Fibroblast of pulmonary artery (primary cell): ENCODE results near the gene DEAF1.

ENCODE experiments used
- DNase-seq: peaks from one replicate; pipeline ENCODE4 v3.0.0-alpha.2; 2010; ENCODE audit warnings: low read depth
- H3K4me3 ChIP-seq: replicated peaks from 2 replicates; pipeline ENCODE4 v1.5.1; 2011; ENCODE audit warnings: low read depth, mild to moderate bottlenecking, control low read depth, low read length, moderate library complexity
- TF ChIP-seq, protein P1 (sequence below): IDR thresholded peaks from 2 replicates; pipeline ENCODE4 v1.5.1; 2011; ENCODE audit warnings: mild to moderate bottlenecking, control low read depth, low read length, inconsistent platforms; ENCODE audit errors: missing control alignments

The DEAF1 gene

GRCh38 chr11:640021-640706 is 54.9 kb downstream of the DEAF1 start:
- TF ChIP-seq, protein P1, sequence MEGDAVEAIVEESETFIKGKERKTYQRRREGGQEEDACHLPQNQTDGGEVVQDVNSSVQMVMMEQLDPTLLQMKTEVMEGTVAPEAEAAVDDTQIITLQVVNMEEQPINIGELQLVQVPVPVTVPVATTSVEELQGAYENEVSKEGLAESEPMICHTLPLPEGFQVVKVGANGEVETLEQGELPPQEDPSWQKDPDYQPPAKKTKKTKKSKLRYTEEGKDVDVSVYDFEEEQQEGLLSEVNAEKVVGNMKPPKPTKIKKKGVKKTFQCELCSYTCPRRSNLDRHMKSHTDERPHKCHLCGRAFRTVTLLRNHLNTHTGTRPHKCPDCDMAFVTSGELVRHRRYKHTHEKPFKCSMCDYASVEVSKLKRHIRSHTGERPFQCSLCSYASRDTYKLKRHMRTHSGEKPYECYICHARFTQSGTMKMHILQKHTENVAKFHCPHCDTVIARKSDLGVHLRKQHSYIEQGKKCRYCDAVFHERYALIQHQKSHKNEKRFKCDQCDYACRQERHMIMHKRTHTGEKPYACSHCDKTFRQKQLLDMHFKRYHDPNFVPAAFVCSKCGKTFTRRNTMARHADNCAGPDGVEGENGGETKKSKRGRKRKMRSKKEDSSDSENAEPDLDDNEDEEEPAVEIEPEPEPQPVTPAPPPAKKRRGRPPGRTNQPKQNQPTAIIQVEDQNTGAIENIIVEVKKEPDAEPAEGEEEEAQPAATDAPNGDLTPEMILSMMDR = no peak
- no peak overlapping the region for H3K4me3 ChIP-seq
- no peak for DNase-seq

- no peak for DNase-seq
- no peak overlapping the region for H3K4me3 ChIP-seq
- TF ChIP-seq, protein P1 = no peak
These were observed 55.6 kb downstream of the DEAF1 start for GRCh38 chr11:639332-639955.

- H3K4me3 ChIP-seq = no peak overlapping the region
- TF ChIP-seq, protein P1 = no peak
- no peak for DNase-seq
These were observed 56.2 kb downstream of the DEAF1 start for GRCh38 chr11:638631-639331.

GRCh38 chr11:637593-638521 is 57.2 kb downstream of the DEAF1 start:
- no peak overlapping the region for H3K4me3 ChIP-seq
- no peak for DNase-seq
- TF ChIP-seq, protein P1 = no peak

DNA sequence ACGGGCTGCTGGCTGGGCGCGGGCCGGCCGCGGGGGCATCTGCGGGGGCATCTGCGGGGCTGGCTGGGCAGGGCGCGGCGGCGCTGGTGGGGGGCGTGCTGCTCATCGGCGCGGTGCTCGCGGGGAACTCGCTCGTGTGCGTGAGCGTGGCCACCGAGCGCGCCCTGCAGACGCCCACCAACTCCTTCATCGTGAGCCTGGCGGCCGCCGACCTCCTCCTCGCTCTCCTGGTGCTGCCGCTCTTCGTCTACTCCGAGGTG is 57.8 kb downstream of the DEAF1 start:
- no peak overlapping the region for H3K4me3 ChIP-seq
- DNase-seq = no peak
- TF ChIP-seq, protein P1 = no peak

DNA sequence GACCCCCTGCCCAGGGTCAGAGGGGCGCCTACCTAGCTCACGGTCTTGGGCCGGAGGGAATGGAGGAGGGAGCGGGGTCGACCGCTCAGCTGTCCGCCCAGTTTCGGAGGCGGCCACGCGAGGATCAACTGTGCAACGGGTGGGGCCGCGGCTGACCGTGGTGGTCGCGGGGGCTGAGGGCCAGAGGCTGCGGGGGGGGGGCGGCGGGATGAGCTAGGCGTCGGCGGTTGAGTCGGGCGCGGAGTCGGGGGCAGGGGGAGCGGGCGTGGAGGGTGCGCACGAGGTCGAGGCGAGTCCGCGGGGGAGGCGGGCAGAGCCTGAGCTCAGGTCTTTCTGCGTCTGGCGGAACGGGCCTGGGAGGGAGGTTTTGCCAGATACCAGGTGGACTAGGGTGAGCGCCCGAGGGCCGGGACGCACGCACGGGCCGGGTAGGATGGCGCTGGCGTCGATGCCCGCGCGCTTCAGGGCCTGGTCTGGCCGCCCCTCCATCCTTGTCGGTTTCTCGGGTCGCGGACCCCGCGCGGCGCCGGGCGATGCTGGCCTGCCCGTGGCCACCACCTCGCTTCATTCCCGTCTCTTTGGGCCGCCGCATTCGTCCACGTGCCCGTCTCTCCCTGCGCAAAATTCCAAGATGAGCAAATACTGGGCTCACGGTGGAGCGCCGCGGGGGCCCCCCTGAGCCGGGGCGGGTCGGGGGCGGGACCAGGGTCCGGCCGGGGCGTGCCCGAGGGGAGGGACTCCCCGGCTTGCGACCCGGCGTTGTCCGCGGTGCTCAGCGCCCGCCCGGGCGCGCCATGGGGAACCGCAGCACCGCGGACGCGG is 58.3 kb downstream of the DEAF1 start, which contains the start of gene DRD4:
DRD4 (plus strand) TSS at position 759 of the 822 bp plus-strand sequence; CDS start at position 795, 36 bp downstream.
- TF ChIP-seq, protein P1 = no peak

More for the DNA sequence above, 58.3 kb downstream of the DEAF1 start, which contains the start of gene DRD4:
- no peak within 1 kb of the TSS for H3K4me3 ChIP-seq
- DNase-seq = peak; percentile 22
